HepG2 (cell line): Measurements from ENCODE around the gene CD14. TPM values are rescaled to one million over a fixed set of nuclear protein-coding genes. Genes with fewer than 3 reads are reported as not detected.

ENCODE experiments used
- DPF2 ChIP-seq: sonication (generic); formaldehyde crosslinking; IDR thresholded peaks from 2 replicates; pipeline ENCODE4 v1.4.0; 2020; ENCODE audit warnings: mild to moderate bottlenecking, low read depth, missing genetic modification reagents, borderline replicate concordance
- GTF3A ChIP-seq: sonication (generic); formaldehyde crosslinking; conservative IDR thresholded peaks from 2 replicates; pipeline ENCODE4 v1.4.0; 2020; ENCODE audit warnings: mild to moderate bottlenecking, missing genetic modification reagents
- HMG20B ChIP-seq: conservative IDR thresholded peaks from 2 replicates; pipeline ENCODE4 v1.6.1; 2016; ENCODE audit warnings: missing genetic modification reagents, missing compliant biosample characterization
- KDM3A ChIP-seq: IDR thresholded peaks from 2 replicates; pipeline ENCODE4 v1.6.1; 2018; ENCODE audit warnings: low read depth, missing compliant biosample characterization
- KLF15 ChIP-seq: sonication (generic); formaldehyde crosslinking; IDR thresholded peaks from 2 replicates; pipeline ENCODE4 v1.8.1; 2023; ENCODE audit warnings: borderline replicate concordance, mild to moderate bottlenecking, inconsistent platforms, missing genetic modification reagents, mixed read lengths
- MTF2 ChIP-seq: sonication (generic); formaldehyde crosslinking; IDR thresholded peaks from 2 replicates; pipeline ENCODE4 v1.5.0; 2020; ENCODE audit warnings: missing genetic modification reagents, borderline replicate concordance
- POLR2AphosphoS2 ChIP-seq: IDR thresholded peaks from 2 replicates; pipeline ENCODE4 v1.6.1; 2011; ENCODE audit warnings: low read depth, low read length, improper control_type of control experiment
- ZBTB38 ChIP-seq: sonication (generic); formaldehyde crosslinking; IDR thresholded peaks from 2 replicates; pipeline ENCODE4 v1.5.1; 2020; ENCODE audit warnings: mild to moderate bottlenecking, missing genetic modification reagents
- ZBTB7B ChIP-seq: sonication (generic); formaldehyde crosslinking; IDR thresholded peaks from 2 replicates; pipeline ENCODE4 v1.4.0; 2020; ENCODE audit warnings: missing genetic modification reagents
- ZKSCAN1 ChIP-seq: fragments of 150-350 bp; IDR thresholded peaks from 2 replicates; pipeline ENCODE4 v1.6.1; 2014; ENCODE audit warnings: low read length
- ZNF234 ChIP-seq: sonication (generic); formaldehyde crosslinking; conservative IDR thresholded peaks from 2 replicates; pipeline ENCODE4 v1.5.1; 2020; ENCODE audit warnings: mild to moderate bottlenecking, missing genetic modification reagents
- ZNF468 ChIP-seq: sonication (generic); formaldehyde crosslinking; IDR thresholded peaks from 2 replicates; pipeline ENCODE4 v1.8.0; 2022; ENCODE audit warnings: mild to moderate bottlenecking, moderate library complexity, missing genetic modification reagents
- polyA plus RNA-seq, 8 experiments: library from polyadenylated mRNA; depleted of rRNA in 3 of 8; stranded (reverse) in 7 of 8; unstranded in 1 of 8; fragments of >200 nt; fragmentation: Illumina TruSeq in 4 of 8; extraction: Trizol in 4 of 8; gene quantifications; 2 replicates each; pipeline versions ENCODE4 v1.2.1 to v1.2.3, GENCODE V29; 2011 to 2016; ENCODE audit warnings: low read depth in 4 of 8, missing spikeins in 1 of 8, mixed read lengths in 1 of 8; ENCODE audit not compliant: insufficient read depth in 1 of 8
- total RNA-seq, 5 experiments: library from RNA; depleted of rRNA; stranded (reverse); fragments of >200 nt; fragmentation: Illumina TruSeq; extraction: Trizol; gene quantifications; 2 replicates each; pipeline ENCODE4 v1.2.3, GENCODE V29; 2016; ENCODE audit warnings: low read depth in 1 of 5
- TF ChIP-seq, protein P1 (sequence below): sonication (generic); formaldehyde crosslinking; IDR thresholded peaks from 2 replicates; pipeline ENCODE4 v1.4.0; 2020; ENCODE audit warnings: mild to moderate bottlenecking, missing genetic modification reagents
- TF ChIP-seq, protein P2 (sequence below), 2 experiments: fragments of 450-650 bp in 1 of 2; sonication (generic) in 1 of 2; formaldehyde crosslinking; IDR thresholded peaks; 2 replicates each; pipeline versions ENCODE4 v1.5.0 to v1.8.0; 2020 to 2022; ENCODE audit warnings: mild to moderate bottlenecking in 1 of 2, missing genetic modification reagents in 1 of 2
- TF ChIP-seq, protein P3 (sequence below): IDR thresholded peaks from 2 replicates; pipeline ENCODE4 v1.6.1; 2016; ENCODE audit warnings: low read depth, borderline replicate concordance
- TF ChIP-seq, protein P4 (sequence below): sonication (generic); formaldehyde crosslinking; IDR thresholded peaks from 2 replicates; pipeline ENCODE4 v1.5.0; 2020; ENCODE audit warnings: missing genetic modification reagents
- TF ChIP-seq, protein P5 (sequence below): IDR thresholded peaks from 2 replicates; pipeline ENCODE4 v1.6.1; 2012; ENCODE audit warnings: low read length, improper control_type of control experiment

The CD14 gene
- total and polyA plus RNA-seq, 2 of the 13 experiments (the other 11 are each of a cell fraction or from before 2014, with no cell fraction given) = 1.7 to 4.7 TPM

DNA sequence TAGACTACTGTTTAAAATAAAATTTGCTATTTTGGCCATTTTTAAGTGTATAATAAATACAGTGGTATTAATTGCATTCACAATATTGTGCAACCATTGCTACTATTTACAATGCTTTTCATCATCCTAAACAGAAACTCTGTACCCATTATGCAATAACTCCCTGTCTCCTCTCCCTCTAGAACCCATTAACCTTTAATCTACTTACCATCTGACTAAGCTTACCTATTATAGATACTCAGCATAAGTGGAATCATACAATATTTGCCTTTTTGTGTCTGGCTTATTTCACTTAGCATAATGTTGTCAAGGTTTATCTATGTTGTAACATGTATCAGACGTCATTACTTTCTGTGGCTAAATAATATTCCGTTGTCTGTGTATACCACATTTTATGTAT is 25.9 kb downstream of the CD14 start (continued):
- TF ChIP-seq, protein P1, sequence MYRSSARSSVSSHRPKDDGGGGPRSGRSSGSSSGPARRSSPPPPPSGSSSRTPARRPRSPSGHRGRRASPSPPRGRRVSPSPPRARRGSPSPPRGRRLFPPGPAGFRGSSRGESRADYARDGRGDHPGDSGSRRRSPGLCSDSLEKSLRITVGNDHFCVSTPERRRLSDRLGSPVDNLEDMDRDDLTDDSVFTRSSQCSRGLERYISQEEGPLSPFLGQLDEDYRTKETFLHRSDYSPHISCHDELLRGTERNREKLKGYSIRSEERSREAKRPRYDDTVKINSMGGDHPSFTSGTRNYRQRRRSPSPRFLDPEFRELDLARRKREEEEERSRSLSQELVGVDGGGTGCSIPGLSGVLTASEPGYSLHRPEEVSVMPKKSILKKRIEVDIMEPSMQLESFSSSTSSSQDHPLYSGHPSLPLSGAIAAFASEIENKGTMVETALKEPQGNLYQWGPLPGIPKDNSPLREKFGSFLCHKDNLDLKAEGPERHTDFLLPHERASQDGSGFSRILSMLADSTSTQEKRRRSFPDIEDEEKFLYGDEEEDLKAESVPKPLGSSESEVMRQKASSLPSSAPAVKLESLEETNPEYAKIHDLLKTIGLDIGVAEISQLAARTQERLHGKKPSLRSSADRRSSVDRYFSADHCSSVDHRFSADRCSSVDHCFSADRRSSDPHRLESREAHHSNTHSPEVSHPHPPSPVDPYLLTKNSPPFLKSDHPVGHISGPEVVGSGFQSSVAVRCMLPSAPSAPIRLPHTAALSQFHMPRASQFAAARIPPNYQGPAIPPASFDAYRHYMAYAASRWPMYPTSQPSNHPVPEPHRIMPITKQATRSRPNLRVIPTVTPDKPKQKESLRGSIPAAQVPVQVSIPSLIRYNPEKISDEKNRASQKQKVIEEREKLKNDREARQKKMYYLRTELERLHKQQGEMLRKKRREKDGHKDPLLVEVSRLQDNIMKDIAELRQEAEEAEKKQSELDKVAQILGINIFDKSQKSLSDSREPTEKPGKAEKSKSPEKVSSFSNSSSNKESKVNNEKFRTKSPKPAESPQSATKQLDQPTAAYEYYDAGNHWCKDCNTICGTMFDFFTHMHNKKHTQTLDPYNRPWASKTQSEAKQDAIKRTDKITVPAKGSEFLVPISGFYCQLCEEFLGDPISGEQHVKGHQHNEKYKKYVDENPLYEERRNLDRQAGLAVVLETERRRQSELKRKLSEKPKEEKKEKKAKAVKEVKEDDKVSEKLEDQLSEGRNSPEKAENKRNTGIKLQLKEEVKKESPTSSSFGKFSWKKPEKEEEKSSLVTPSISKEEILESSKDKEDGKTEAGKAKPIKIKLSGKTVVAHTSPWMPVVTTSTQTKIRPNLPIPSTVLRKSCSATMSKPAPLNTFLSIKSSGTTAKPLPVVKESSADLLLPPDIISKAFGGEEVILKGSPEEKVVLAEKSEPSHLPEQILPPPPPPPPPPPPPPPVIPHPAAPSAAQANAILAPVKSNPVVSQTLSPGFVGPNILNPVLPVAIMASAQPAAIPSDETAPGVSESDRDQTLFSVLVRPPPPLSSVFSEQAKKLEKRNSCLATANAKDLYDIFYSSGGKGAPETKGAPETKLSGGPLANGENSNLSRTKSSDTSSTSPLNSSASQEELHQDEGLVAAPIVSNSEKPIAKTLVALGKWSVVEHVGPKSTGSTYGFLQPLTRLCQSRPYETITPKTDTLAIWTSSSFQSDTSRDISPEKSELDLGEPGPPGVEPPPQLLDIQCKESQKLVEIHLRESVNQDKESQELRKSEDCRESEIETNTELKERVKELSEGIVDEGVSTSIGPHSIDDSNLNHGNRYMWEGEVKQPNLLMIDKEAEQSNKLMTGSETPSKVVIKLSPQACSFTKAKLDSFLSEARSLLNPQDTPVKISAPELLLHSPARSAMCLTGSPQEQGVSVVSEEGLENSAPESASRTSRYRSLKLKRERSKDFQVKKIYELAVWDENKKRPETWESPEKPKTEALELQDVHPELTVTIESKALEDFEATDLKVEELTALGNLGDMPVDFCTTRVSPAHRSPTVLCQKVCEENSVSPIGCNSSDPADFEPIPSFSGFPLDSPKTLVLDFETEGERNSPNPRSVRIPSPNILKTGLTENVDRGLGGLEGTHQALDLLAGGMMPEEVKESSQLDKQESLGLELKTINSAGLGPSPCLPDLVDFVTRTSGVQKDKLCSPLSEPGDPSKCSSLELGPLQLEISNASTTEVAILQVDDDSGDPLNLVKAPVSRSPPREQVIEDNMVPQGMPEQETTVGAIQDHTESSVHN (CRISPR knock-in tag) = no peak
- TF ChIP-seq DPF2 (CRISPR knock-in tag) (peak; percentile 77; the same call in 1 of the 2 replicates), KDM3A (CRISPR knock-in tag) (peak; percentile 66; the same call in 1 of the 2 replicates), ZNF234 (CRISPR knock-in tag) (no peak), GTF3A (no peak), ZKSCAN1 (no peak), ZBTB7B (CRISPR knock-in tag) (no peak), POLR2AphosphoS2 (no peak), ZNF468 (CRISPR knock-in tag) (no peak), HMG20B (CRISPR knock-in tag) (no peak), KLF15 (no peak), MTF2 (no peak), ZBTB38 (CRISPR knock-in tag) (no peak)
- TF ChIP-seq, protein P2, sequence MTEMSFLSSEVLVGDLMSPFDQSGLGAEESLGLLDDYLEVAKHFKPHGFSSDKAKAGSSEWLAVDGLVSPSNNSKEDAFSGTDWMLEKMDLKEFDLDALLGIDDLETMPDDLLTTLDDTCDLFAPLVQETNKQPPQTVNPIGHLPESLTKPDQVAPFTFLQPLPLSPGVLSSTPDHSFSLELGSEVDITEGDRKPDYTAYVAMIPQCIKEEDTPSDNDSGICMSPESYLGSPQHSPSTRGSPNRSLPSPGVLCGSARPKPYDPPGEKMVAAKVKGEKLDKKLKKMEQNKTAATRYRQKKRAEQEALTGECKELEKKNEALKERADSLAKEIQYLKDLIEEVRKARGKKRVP (CRISPR knock-in tag; IDR thresholded peaks at IDR 0.05) = peak; percentile 55 to 98; a peak in 3 of 4 replicates
- TF ChIP-seq, protein P3, sequence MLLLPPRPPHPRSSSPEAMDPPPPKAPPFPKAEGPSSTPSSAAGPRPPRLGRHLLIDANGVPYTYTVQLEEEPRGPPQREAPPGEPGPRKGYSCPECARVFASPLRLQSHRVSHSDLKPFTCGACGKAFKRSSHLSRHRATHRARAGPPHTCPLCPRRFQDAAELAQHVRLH (CRISPR knock-in tag) = no peak
- TF ChIP-seq, protein P4, sequence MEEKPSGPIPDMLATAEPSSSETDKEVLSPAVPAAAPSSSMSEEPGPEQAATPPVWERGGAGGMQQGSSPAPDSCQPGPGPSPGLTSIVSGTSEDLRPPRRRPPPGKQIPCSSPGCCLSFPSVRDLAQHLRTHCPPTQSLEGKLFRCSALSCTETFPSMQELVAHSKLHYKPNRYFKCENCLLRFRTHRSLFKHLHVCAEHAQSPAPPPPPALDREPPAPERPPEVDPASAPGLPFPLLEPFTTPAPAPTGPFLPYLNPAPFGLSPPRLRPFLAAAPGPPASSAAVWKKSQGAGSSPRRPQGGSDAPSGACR (CRISPR knock-in tag) = no peak
- TF ChIP-seq, protein P5, sequence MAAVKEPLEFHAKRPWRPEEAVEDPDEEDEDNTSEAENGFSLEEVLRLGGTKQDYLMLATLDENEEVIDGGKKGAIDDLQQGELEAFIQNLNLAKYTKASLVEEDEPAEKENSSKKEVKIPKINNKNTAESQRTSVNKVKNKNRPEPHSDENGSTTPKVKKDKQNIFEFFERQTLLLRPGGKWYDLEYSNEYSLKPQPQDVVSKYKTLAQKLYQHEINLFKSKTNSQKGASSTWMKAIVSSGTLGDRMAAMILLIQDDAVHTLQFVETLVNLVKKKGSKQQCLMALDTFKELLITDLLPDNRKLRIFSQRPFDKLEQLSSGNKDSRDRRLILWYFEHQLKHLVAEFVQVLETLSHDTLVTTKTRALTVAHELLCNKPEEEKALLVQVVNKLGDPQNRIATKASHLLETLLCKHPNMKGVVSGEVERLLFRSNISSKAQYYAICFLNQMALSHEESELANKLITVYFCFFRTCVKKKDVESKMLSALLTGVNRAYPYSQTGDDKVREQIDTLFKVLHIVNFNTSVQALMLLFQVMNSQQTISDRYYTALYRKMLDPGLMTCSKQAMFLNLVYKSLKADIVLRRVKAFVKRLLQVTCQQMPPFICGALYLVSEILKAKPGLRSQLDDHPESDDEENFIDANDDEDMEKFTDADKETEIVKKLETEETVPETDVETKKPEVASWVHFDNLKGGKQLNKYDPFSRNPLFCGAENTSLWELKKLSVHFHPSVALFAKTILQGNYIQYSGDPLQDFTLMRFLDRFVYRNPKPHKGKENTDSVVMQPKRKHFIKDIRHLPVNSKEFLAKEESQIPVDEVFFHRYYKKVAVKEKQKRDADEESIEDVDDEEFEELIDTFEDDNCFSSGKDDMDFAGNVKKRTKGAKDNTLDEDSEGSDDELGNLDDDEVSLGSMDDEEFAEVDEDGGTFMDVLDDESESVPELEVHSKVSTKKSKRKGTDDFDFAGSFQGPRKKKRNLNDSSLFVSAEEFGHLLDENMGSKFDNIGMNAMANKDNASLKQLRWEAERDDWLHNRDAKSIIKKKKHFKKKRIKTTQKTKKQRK = no peak
